ENCODE results near the gene EVX1. TPM values are rescaled to one million over a fixed set of nuclear protein-coding genes. Genes with fewer than 3 reads are reported as not detected.
A peak's percentile ranks its signal among the peaks of the same experiment; 100 is the strongest.

EVX1 gene
- total RNA-seq, 1 experiment from 2014 or later, result not detected

GRCh38 chr7:27238979-27239386 lies 3.6 kb upstream of the EVX1 start:
- Histone ChIP-seq H4K91ac (ENCODE audit: insufficient read length, low read depth, low read length) (no peak overlapping the region), H2BK5ac (ENCODE audit: insufficient read length, low read length) (no peak overlapping the region), H3K23me2 (ENCODE audit: insufficient read length, low read depth, low read length, poor library complexity, severe bottlenecking) (peaks cover 13% of the 10 kb centered on the region), H3K27me3 (ENCODE audit: insufficient read depth, low read length) (peaks cover 95% of the 10 kb centered on the region), H2BK15ac (ENCODE audit: low read depth, low read length) (no peak overlapping the region), H2BK120ac (ENCODE audit: low read depth, low read length, poor library complexity, severe bottlenecking) (no peak overlapping the region), H3K79me2 (ENCODE audit: insufficient read depth, low read length) (no peaks in the 10 kb centered on the region), H4K5ac (ENCODE audit: insufficient read length, low read depth, low read length) (no peak overlapping the region), H3T11ph (ENCODE audit: low read length) (no peak overlapping the region), H3K14ac (ENCODE audit: insufficient read depth, low read length) (no peak overlapping the region; the same call in 1 of the 2 replicates), H3K4ac (ENCODE audit: low read depth, low read length) (no peak overlapping the region), H3K9me3 (ENCODE audit: control insufficient read depth, low read depth, low read length) (no peaks in the 10 kb centered on the region), H4K20me1 (ENCODE audit: control insufficient read depth, insufficient read depth, insufficient read length) (peaks cover 2% of the 10 kb centered on the region), H3K4me2 (ENCODE audit: insufficient read depth, insufficient read length, low read length) (no peak overlapping the region), H3K56ac (ENCODE audit: insufficient read length, low read depth, low read length) (no peak overlapping the region), H3K27ac (ENCODE audit: insufficient read length, low read depth, low read length) (no peak overlapping the region), H2BK20ac (ENCODE audit: low read depth, low read length, poor library complexity, severe bottlenecking) (no peak overlapping the region), H3K9ac (ENCODE audit: extremely low read depth, insufficient read length, low read length) (no peak overlapping the region), H3K18ac (ENCODE audit: insufficient read length, low read depth, low read length) (no peak overlapping the region), H4K8ac (replicated peaks; ENCODE audit: insufficient read length, low read depth, low read length) (no peak overlapping the region), H3K23ac (ENCODE audit: insufficient read length, low read depth, low read length) (no peak overlapping the region), H2AFZ (ENCODE audit: low read length) (no peak overlapping the region), H3K79me1 (ENCODE audit: insufficient read depth, low read depth, low read length, poor library complexity, severe bottlenecking) (no peaks in the 10 kb centered on the region), H2BK12ac (ENCODE audit: insufficient read length, low read depth, low read length) (no peak overlapping the region), H2AK5ac (ENCODE audit: insufficient read length, low read length) (no peak overlapping the region), H3K4me1 (ENCODE audit: insufficient read depth, low read length) (no peaks in the 10 kb centered on the region)
- DNase-seq, result no peak
- TF ChIP-seq CTCF (conservative IDR thresholded peaks at IDR 0.05), result no peak
- H3K4me1 Mint-ChIP-seq, result peaks cover 40 to 51% of the 10 kb centered on the region in 2 experiments
- 0 out of 7 replicates have a peak, but pooled peaks cover 0 to 1% (median 0%) of the 10 kb centered on the region in 3 experiments for H3K36me3 Mint-ChIP-seq (ENCODE audit: insufficient read depth in 1 of 3, low read depth in 3 of 3)
- peaks cover 2% of the 10 kb centered on the region in 2 experiments; a peak in 3 of 5 replicates for H3K9me3 Mint-ChIP-seq
- peaks cover 98% of the 10 kb centered on the region for H3K27me3 Mint-ChIP-seq (ENCODE audit: low read depth)
- peak overlapping the region in 1 of 2 experiments; percentile 62; a peak in 2 of 5 replicates for H3K4me3 Mint-ChIP-seq
- H3K27ac Mint-ChIP-seq, result no peak overlapping the region
- no CpG with 5 or more reads among the region's 15 CpGs for WGBS (ENCODE audit: extremely low coverage, insufficient read length, low lambda C conversion rate)
